Measurements from ENCODE around the gene ANKRD2. TPM values are rescaled to one million over a fixed set of nuclear protein-coding genes. Genes with fewer than 3 reads are reported as not detected.

Gene ANKRD2
- total RNA-seq, 4 donors from 2014 or later, result 0.79 TPM; not detected in 3

GRCh38 chr10:97618733-97619132, 46.2 kb downstream of the ANKRD2 start:
- TF ChIP-seq CTCF (IDR thresholded peaks at IDR 0.05), result no peak
- no peak for TF ChIP-seq POLR2A (IDR thresholded peaks at IDR 0.05)
- Histone ChIP-seq H3K27me3 (no peaks in the 10 kb centered on the region), H3K4me1 (no peaks in the 10 kb centered on the region), H3K4me3 (no peak overlapping the region), H3K36me3 (no peaks in the 10 kb centered on the region), H3K27ac (no peak overlapping the region), H3K9me3 (no peaks in the 10 kb centered on the region)
- WGBS, 2 donors, result 91 to 97% methylated on average over 4 of the region's 4 CpGs
- intact Hi-C loops (cut with DNase I), result no loop called here
- DNase-seq, result no peak

DNA sequence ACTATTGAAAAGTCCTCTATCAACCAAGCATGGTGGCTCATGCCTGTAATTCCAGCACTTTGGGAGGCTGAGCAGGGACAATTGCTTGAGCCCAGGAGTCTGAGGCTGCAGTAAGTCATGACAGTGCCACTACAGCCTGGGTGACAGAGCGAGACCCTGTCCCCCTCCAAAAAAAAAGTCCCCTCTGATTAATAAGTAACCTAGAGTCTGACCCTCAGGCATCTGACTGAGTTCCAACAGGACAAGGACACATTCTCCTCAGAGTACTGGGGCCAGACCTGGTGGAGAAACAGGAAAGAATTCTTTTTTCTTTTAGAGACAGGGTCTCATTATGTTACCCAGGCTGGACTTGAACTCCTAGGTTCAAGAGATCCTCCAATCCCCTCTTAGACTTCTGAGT, 50.7 kb downstream of the ANKRD2 start:
- H3K4me1 ChIP-seq, result peaks cover 0 to 5% (median 0%) of the 10 kb centered on the region in 3 donors
- no peak for DNase-seq
- intact Hi-C loops (cut with DNase I), result no loop called here
- no peak for TF ChIP-seq CTCF (IDR thresholded peaks at IDR 0.05)
- no peak overlapping the region for H3K4me3 ChIP-seq
- H3K27ac ChIP-seq, result no peak overlapping the region
- H3K9me3 ChIP-seq, result no peaks in the 10 kb centered on the region
- H3K36me3 ChIP-seq, result no peaks in the 10 kb centered on the region
- no peaks in the 10 kb centered on the region for H3K27me3 ChIP-seq
- 100% methylated on average over 1 of the region's 1 CpG for WGBS, 2 donors

GRCh38 chr10:97627731-97628130, 55.2 kb downstream of the ANKRD2 start:
- Histone ChIP-seq H3K27me3 (no peaks in the 10 kb centered on the region), H3K27ac (peak overlapping the region in 2 of 4 donors; percentile 31 to 46), H3K4me3 (no peak overlapping the region), H3K9me3 (no peaks in the 10 kb centered on the region), H3K4me1 (peaks cover 2 to 12% (median 2%) of the 10 kb centered on the region in 3 donors), H3K36me3 (no peaks in the 10 kb centered on the region)
- WGBS, 2 donors, result 64 to 77% methylated on average over 4 of the region's 4 CpGs
- DNase-seq, result no peak
- TF ChIP-seq POLR2A (IDR thresholded peaks at IDR 0.05), result no peak
- no peak for TF ChIP-seq CTCF (IDR thresholded peaks at IDR 0.05)
- intact Hi-C loops (cut with DNase I), result no loop called here

DNA sequence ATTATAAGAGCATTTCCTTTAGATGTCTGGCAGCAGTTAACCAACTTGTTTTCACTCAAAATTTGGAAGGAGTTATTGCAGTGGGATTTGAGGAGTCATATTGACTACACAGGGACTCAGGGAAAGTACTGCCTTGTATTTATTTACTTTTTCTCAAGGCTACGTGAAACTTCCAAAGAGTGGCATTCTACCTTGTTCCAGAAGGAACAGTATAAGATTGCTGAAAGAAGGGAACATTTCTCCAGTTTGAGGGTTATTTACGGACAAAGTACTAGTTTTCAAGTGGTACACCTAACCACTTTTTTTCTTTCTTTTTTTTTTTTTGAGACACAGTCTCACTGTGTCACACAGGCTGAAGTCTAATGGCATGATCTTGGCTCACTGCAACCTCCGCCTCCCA, 55.6 kb downstream of the ANKRD2 start:
- no peak overlapping the region for H3K4me3 ChIP-seq
- no peaks in the 10 kb centered on the region for H3K27me3 ChIP-seq
- no peak for TF ChIP-seq CTCF (IDR thresholded peaks at IDR 0.05)
- TF ChIP-seq POLR2A (IDR thresholded peaks at IDR 0.05), result no peak
- no peak for DNase-seq
- peak overlapping the region in 2 of 4 donors; percentile 31 to 46 for H3K27ac ChIP-seq
- no peaks in the 10 kb centered on the region for H3K9me3 ChIP-seq
- intact Hi-C loops (cut with DNase I), result no loop called here
- peaks cover 4 to 16% (median 5%) of the 10 kb centered on the region in 3 donors for H3K4me1 ChIP-seq
- 81 to 91% methylated on average over 2 to 3 of the region's 3 CpGs for WGBS, 2 donors
- H3K36me3 ChIP-seq, result no peaks in the 10 kb centered on the region

GRCh38 chr10:97629289-97629688, 56.7 kb downstream of the ANKRD2 start:
- Histone ChIP-seq H3K4me1 (peaks cover 4 to 24% (median 5%) of the 10 kb centered on the region in 3 donors), H3K27ac (no peak overlapping the region), H3K36me3 (no peaks in the 10 kb centered on the region), H3K4me3 (no peak overlapping the region), H3K27me3 (no peaks in the 10 kb centered on the region), H3K9me3 (no peaks in the 10 kb centered on the region)
- WGBS, 2 donors, result 83 to 95% methylated on average over 5 of the region's 5 CpGs
- no peak for TF ChIP-seq CTCF (IDR thresholded peaks at IDR 0.05)
- no peak for TF ChIP-seq POLR2A (IDR thresholded peaks at IDR 0.05)
- intact Hi-C loops (cut with DNase I), result no loop called here
- no peak for DNase-seq
